AG10803 (cell line): ENCODE results near the gene PRKX.
"Not testable (repeated sequence)": the region's sequence is repeated elsewhere in the genome, so short reads cannot be mapped to it uniquely, and the experiment has no call there.

ENCODE experiments used
- DNase-seq: peaks from one replicate; pipeline ENCODE4 v3.0.0; 2010; ENCODE audit warnings: low read depth
- H3K4me3 ChIP-seq: 2 replicates; pipeline ENCODE4 v1.5.1; 2011; ENCODE audit warnings: mild to moderate bottlenecking, low read length, control low read depth
- CTCF ChIP-seq: conservative IDR thresholded peaks from 2 replicates; pipeline ENCODE4 v1.5.1; 2011; ENCODE audit warnings: mild to moderate bottlenecking, low read length, control low read depth, inconsistent platforms

The PRKX gene

GRCh38 chrX:3577551-3577950 lies 135.9 kb downstream of the PRKX start:
- H3K4me3 ChIP-seq, result no peak overlapping the region
- no peak for TF ChIP-seq CTCF
- no peak for DNase-seq

- H3K4me3 ChIP-seq, result no peak overlapping the region
- no peak for TF ChIP-seq CTCF
- peak; percentile 94 for DNase-seq
These were observed 136.5 kb downstream of the PRKX start for GRCh38 chrX:3576886-3577501.

GRCh38 chrX:3567686-3568085 lies 145.8 kb downstream of the PRKX start:
- DNase-seq, result peak; percentile 56
- H3K4me3 ChIP-seq, result no peak overlapping the region
- no peak for TF ChIP-seq CTCF

GRCh38 chrX:3563451-3563850 lies 150.0 kb downstream of the PRKX start:
- peak; percentile 48 for DNase-seq

GRCh38 chrX:3560010-3560409 lies 153.4 kb downstream of the PRKX start:
- not testable (repeated sequence) for H3K4me3 ChIP-seq, DNase-seq

More at GRCh38 chrX:3563451-3563850, 150.0 kb downstream of the PRKX start:
- TF ChIP-seq CTCF, result no peak
- no peak overlapping the region for H3K4me3 ChIP-seq
